GM12892 (cell line): Measurements from ENCODE around the gene ADAMTS2.

Source experiments
- DNase-seq: peaks from one replicate; pipeline ENCODE4 v3.0.0; 2011; ENCODE audit not compliant: insufficient read length
- FAIRE-seq: peaks from 2 replicates; lab custom pipeline; 2011; peaks lifted over from hg19 to GRCh38; lab: Jason Lieb, UNC
- POLR2A ChIP-seq: IDR thresholded peaks from 2 replicates; pipeline ENCODE4 v1.6.1; 2011; ENCODE audit warnings: low read depth, low read length, control low read depth
- POLR2AphosphoS5 ChIP-seq: IDR thresholded peaks from 2 replicates; pipeline ENCODE4 v1.6.1; 2011; ENCODE audit warnings: low read depth, low read length, control low read depth
- TAF1 ChIP-seq: IDR thresholded peaks from 2 replicates; pipeline ENCODE4 v1.6.1; 2011; ENCODE audit warnings: low read depth, mild to moderate bottlenecking, control low read depth, low read length, borderline replicate concordance

Gene ADAMTS2

DNA sequence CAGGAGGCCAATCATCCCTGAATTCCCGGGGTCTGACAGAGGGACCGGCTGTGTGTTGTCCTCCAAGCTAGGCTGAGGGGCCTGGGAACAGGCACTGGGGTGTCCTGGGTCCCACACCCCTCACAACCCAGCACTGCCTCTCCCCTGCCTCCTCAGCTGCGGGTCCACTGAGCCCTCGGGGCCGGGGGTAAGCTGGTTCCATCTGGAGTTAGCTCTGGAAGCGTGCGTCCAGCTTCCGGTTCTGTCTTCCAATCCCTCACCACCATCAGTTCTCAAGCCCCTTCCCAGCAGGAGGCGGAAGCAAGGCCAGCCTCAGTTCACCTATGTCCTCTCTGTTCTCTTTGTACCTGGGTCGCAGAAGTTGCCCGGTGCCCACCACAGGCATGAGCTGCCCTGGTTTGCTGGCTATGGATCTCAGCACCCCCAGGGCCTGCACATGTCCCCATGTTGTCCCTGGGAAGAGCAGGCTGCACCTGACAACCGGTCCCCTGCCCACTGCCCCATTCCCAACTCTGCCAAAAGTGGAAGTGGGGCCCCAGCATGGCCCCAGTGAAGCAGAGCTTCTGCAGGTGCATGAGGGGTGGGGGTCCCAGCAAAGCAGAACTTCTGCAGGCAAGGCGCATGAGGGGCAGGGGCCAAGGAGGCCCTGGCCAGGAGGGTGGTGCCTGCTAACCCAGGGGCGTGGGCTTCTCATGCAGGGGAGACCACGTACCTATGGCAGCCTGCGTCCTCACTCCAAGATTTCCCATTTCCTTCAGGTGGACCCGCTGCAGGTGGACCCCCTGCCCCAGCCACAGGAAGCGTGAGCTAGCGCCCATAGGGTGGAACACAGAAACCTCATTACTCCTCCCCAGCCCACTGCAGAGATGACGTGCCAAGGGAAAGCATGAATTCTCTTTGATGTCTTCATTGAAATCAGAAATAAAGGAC, 173.2 kb downstream of the ADAMTS2 start:
- no peak for TF ChIP-seq POLR2A
- TF ChIP-seq TAF1: no peak
- no peak for TF ChIP-seq POLR2AphosphoS5
- no peak for FAIRE-seq
- no peak for DNase-seq

DNA sequence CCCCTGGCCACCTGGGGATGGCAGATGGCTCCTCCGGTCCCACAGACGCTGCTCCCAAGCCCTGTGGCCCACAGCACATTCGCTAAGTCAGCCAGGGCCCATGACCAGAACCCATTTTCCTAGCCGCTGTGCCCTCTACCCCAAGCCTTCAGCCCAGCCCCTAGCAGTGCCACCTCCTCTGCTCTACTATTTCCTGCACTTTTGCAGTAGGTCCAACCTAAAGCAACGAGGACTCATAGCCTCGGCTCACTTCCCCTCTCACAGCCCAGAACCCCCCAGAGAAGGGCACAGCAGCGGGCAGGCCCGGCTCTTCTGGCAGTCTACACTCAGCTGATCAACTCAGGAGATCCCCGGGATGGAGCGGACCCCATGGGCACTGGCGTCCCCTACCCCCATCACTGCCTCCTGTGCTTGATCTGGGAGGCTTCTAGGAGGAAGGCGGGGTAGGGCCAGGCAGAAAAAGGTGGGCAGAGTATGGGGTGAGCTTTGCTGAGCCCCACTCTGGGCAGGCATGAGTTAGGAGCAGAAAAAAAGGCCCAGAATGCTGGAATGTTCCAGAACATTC, 173.9 kb downstream of the ADAMTS2 start:
- TF ChIP-seq POLR2AphosphoS5 (no peak), TAF1 (no peak), POLR2A (no peak)
- FAIRE-seq: no peak

DNA sequence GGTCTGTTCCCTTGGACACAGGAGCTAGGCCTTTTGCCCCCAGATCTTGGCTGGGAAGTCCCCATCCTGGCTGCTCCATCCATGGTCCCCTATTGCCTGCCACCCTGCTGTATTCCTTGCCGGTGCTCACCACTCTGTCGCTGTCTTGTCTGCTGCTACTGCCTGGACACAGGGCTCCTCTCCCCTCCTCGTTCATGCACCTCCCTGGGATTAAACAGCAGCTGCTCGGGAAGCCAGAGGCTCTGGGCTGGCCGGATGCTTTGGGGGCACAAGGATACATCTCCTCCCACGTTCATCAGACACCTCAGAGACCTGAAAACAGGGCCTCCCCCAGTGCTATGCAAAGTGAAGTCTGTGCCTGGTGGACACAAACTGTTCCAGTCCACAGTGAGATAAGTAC, 174.7 kb downstream of the ADAMTS2 start:
- TF ChIP-seq POLR2A (no peak), TAF1 (no peak), POLR2AphosphoS5 (no peak)
- DNase-seq (no peak), FAIRE-seq (no peak)

More for the DNA sequence above, 173.9 kb downstream of the ADAMTS2 start:
- no peak for DNase-seq

DNA sequence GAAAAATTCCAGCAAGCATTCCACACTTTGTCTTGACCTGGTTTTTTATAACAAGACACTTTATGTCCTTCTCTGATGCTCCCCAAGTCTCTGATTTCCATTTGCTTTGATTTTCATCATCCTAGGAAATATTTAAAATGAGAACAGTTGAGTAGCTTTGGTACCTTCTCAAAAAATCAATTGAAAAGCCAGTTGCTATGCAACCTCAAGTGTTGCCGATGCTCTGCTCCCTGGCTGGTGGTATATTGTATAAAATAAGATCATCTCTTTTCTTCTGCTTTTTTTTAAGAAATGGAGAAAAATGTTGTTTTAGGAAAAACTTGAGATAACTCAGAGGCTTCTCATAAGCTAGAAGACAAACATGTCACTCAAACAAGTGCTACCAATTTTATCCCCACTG, 175.4 kb downstream of the ADAMTS2 start:
- no peak for TF ChIP-seq TAF1
- TF ChIP-seq POLR2AphosphoS5: no peak
- no peak for TF ChIP-seq POLR2A
- DNase-seq (no peak), FAIRE-seq (no peak)

DNA sequence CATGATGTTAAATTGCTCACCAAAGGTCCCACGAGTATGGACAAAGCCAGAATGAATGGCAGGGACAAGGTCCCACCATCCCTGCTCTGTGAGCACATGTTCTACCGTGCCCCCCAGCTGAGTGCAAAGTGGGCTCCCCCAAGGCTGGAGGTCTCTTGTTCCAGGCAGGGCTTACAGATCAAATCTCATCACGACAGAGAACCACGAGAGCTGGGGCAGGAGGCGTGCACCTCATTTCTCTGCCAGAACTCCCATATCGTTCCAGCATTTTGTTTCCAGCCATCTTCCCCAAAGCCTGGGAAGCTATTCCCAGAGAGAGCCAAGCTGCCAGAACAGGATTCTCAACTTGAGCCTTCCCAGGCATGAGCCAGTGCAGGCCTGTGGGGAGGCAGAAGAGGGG, 176.6 kb downstream of the ADAMTS2 start:
- FAIRE-seq: no peak
- TF ChIP-seq POLR2A (no peak), POLR2AphosphoS5 (no peak), TAF1 (no peak)
- DNase-seq: no peak

DNA sequence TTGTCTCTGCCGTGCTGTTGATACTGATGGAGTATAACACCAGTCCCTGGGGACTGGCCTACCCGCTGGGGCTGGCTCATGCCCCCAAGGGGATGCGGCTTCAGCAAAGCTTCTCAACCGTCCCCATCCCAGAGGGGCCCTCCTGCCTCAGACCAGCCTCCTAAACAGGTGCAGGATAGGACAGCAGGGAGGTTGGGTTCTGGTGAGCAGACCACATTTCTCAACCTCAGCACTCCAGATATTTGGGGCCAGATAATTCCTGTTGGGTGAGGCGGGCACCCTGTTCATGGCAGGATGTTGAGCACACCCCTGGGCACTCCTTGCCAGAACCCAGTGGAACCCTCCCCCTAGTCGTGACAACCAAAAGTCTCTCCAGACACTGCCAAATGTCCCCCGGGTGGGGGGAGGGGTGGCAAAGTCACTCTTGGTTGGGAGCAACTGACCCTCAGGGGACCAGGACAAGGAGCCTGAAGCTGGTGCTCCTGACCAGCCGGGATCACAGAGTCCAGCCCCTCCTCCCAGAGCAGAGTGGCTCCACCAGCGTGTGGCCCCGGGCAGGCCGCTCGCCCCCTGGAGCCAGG, 177.3 kb downstream of the ADAMTS2 start:
- FAIRE-seq: no peak
- no peak for TF ChIP-seq TAF1
- no peak for DNase-seq

DNA sequence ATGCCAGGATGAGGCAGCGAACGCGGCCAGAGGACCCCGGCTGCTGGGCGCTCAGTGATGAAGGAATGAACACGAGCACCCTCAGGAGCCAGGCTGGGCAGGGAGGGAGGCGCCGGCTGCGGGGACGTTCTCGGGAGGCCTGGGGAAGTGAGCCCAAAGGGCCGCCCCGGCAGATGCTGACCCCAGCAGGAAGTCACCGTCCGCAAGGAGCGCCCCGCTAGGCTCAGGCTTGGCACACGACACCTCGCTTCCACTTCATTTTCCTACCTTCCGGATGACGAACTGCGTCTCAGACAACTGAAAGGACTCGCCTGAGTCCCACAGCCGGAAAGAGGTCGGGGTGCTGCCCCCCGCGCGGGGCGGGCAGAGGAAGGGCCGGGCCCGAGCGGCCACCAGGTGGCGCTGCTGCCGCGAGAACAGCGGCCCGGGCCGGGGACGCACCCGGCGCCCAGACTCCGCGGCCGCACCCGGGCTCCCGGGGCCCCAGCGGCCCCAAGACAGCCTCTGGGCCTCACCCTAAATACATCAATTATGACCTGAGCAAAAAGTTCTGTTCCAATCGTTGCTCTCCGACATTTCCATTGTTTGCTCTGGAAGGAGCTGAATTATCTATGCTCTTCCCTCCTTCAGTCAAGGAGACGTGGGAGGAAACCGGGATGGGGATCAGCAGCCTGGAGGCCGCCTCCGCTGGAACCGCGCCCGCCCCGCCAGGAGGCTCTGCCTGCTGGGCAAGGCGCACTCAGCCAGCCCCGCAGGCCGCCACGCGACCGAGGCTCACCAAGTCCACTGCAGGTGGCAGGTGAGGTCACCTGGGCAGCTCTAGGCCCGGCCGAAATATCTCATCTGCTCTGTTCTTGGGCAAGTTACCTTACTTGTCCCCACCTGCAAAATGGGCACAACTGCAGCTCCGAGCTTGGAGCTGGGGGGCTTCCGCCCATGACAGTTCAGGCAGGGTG, 178.1 kb downstream of the ADAMTS2 start:
- no peak for TF ChIP-seq POLR2AphosphoS5
- TF ChIP-seq TAF1: no peak
- no peak for TF ChIP-seq POLR2A
- FAIRE-seq: no peak
- DNase-seq: peak; percentile 51

DNA sequence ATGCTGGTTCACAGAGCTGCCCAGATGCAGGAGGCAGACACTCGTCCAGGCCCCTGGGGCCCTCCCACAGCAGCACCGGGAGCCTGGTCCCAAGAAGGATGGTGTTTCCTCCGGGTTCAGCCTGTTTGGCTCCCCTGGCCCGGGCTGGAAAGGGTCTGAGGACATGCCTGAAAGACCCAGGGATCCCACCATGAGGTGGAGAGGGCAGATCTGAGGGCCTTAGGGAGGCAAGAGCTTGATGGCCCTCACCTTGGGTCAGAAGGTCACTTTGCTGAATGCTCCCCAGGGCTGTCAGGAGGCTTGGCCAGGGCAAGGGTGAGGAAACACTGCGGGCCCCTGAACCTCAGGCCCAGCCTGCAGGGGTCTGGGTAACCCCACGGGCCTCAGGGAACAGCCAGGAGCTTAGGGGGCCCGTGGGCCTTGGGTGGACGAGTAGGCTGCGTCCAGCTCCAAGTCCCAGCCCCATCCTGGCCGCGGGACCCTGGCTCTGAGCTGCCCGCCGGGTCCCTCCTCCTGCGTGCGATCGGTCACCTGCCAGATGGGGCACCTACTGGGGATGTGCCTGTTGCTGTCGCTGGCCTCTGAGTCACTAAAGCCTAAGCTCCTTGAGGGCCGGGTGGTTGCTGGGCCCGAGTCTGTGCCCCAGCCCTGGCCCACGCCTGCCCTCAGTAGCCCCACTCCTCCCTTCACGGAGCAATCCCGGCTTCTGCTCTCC, 178.9 kb downstream of the ADAMTS2 start:
- DNase-seq (no peak), FAIRE-seq (no peak)
- TF ChIP-seq POLR2AphosphoS5: no peak
- no peak for TF ChIP-seq TAF1
- TF ChIP-seq POLR2A: no peak

DNA sequence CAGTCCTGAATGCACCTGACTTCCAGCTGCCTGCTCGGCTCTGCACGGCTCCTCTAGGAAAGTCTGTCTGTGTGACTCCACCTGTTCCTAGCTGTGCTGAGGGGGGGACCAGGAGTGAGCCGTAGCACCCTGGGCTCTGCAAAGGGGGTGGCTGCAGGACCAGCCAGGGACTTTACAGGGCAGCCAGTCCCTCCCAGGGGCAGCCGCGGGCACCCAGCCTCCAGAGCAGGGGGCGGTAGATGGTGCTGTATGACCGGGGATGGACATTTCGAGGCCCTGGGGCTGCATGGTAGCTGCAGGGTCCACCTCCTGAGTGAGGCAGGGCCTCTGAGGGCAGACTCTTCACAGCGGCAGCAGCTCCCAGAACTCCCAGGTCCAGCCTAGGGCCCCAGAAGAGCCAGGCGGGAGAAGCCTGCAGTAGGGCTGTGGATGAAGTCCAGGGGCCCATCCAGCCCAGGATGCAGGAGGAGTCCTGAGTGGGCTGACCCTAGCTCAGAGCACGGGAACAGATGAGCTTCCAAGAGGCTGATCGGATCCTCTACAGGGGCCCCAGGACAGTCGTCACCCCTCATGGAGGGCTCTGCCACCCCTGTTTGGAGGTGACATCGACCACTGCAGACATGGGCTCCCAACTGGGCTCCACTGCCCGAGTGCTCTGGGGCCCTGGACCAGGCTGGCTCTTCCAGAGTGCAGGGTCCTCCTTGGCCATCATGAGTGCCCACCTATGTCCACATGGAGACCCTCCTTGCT, 179.7 kb downstream of the ADAMTS2 start:
- TF ChIP-seq POLR2AphosphoS5 (no peak), TAF1 (no peak), POLR2A (no peak)
- DNase-seq: no peak
- no peak for FAIRE-seq
